Fibroblast of lung (primary cell): Measurements from ENCODE around the gene POLR1B. TPM values are rescaled to one million over a fixed set of nuclear protein-coding genes. Genes with fewer than 3 reads are reported as not detected.
"Not testable (repeated sequence)": the region's sequence is repeated elsewhere in the genome, so short reads cannot be mapped to it uniquely, and the experiment has no call there.

Experiments
- DNase-seq, 2 donors: peaks; one replicate each; pipeline versions ENCODE4 v3.0.0 to v3.0.0-alpha.2; 2010; ENCODE audit warnings: low read depth in 2 of 2
- H2AFZ ChIP-seq: 2 replicates; pipeline ENCODE4 v1.5.1; 2012; ENCODE audit warnings: low read length, control low read depth, inconsistent platforms
- H3K27ac ChIP-seq: 2 replicates; pipeline ENCODE4 v1.5.1; 2011; ENCODE audit warnings: low read length, control low read depth; ENCODE audit not compliant: insufficient read depth
- H3K27me3 ChIP-seq: 2 replicates; pipeline ENCODE4 v1.5.1; 2011; ENCODE audit warnings: mild to moderate bottlenecking, low read length; ENCODE audit not compliant: control insufficient read depth, insufficient read depth
- H3K36me3 ChIP-seq: 2 replicates; pipeline ENCODE4 v1.5.1; 2011; ENCODE audit warnings: low read length; ENCODE audit not compliant: control insufficient read depth, insufficient read depth
- H3K4me1 ChIP-seq: 2 replicates; pipeline ENCODE4 v1.5.1; 2011; ENCODE audit warnings: low read length; ENCODE audit not compliant: control insufficient read depth, insufficient read depth; ENCODE audit errors: extremely low read depth
- H3K4me2 ChIP-seq: 2 replicates; pipeline ENCODE4 v1.5.1; 2011; ENCODE audit warnings: low read length, control low read depth; ENCODE audit not compliant: insufficient read depth; ENCODE audit errors: extremely low read depth
- H3K4me3 ChIP-seq, 4 experiments: fragments of 200-600 bp in 1 of 4; sonication (generic) in 1 of 4; replicated peaks in 1 of 4; 2 replicates each; pipeline ENCODE4 v1.5.1; 2011 to 2016; ENCODE audit warnings: low read length in 4 of 4, low read depth in 3 of 4, mild to moderate bottlenecking in 3 of 4, control low read depth in 2 of 4, inconsistent platforms in 1 of 4, mixed read lengths in 1 of 4; ENCODE audit not compliant: insufficient read depth in 1 of 4; ENCODE audit errors: control extremely low read depth in 1 of 4
- H3K79me2 ChIP-seq: 2 replicates; pipeline ENCODE4 v1.5.1; 2012; ENCODE audit warnings: mild to moderate bottlenecking, low read length, inconsistent platforms; ENCODE audit not compliant: control insufficient read depth, insufficient read depth
- H3K9ac ChIP-seq: 2 replicates; pipeline ENCODE4 v1.5.1; 2011; ENCODE audit warnings: mild to moderate bottlenecking, low read length, control low read depth; ENCODE audit not compliant: insufficient read depth
- H3K9me3 ChIP-seq: 2 replicates; pipeline ENCODE4 v1.5.1; 2012; ENCODE audit warnings: low read depth, low read length; ENCODE audit not compliant: control insufficient read depth, insufficient read depth
- H4K20me1 ChIP-seq: 2 replicates; pipeline ENCODE4 v1.5.1; 2011; ENCODE audit warnings: low read length; ENCODE audit not compliant: control insufficient read depth, insufficient read depth; ENCODE audit errors: extremely low read depth
- CTCF ChIP-seq, 2 donors: IDR thresholded peaks in 1 of 2; conservative IDR thresholded peaks in 1 of 2; 1 replicate in 1 of 2; 2 replicates in 1 of 2; pipeline ENCODE4 v1.5.1; 2011 to 2012; ENCODE audit warnings: low read length in 2 of 2, control low read depth in 1 of 2, inconsistent platforms in 1 of 2, low read depth in 1 of 2, mild to moderate bottlenecking in 1 of 2
- EZH2 ChIP-seq: IDR thresholded peaks from 2 replicates; pipeline ENCODE4 v1.5.1; 2012; ENCODE audit warnings: low read length, control low read depth, mild to moderate bottlenecking; ENCODE audit errors: missing control alignments
- polyA plus RNA-seq, 2 donors: library from polyadenylated mRNA; depleted of rRNA in 1 of 2; stranded (reverse) in 1 of 2; unstranded in 1 of 2; fragments of >200 nt; gene quantifications; 2 replicates each; pipeline ENCODE4 v1.2.1, GENCODE V29; 2011 to 2012; ENCODE audit warnings: missing spikeins in 1 of 2
- total RNA-seq: library from RNA; depleted of rRNA; stranded (reverse); fragments of >200 nt; gene quantifications from 2 replicates; pipeline ENCODE4 v1.2.1, GENCODE V29; 2014

The POLR1B gene
- total and polyA plus RNA-seq, 2 donors (not counting 1 experiment from before 2014, with no cell fraction given): 12.2 to 15.5 TPM

- H3K9me3 ChIP-seq: no peaks in the 10 kb centered on the region
- peaks cover 18% of the 10 kb centered on the region for H3K36me3 ChIP-seq
- no peak overlapping the region for H3K27ac ChIP-seq
- H3K9ac ChIP-seq: no peak overlapping the region
- no peak overlapping the region for H3K4me3 ChIP-seq
- H3K4me2 ChIP-seq: no peak overlapping the region
- H4K20me1 ChIP-seq: no peaks in the 10 kb centered on the region
- no peaks in the 10 kb centered on the region for H3K79me2 ChIP-seq
- no peak for TF ChIP-seq CTCF (conservative IDR thresholded peaks at IDR 0.05 in 1 of 2, IDR thresholded peaks at IDR 0.05 in 1 of 2; ENCODE audit: low read depth in 1 of 2, low read length in 2 of 2)
- no peak for TF ChIP-seq EZH2
- H3K27me3 ChIP-seq: no peaks in the 10 kb centered on the region
- no peak for DNase-seq
- no peak overlapping the region for H2AFZ ChIP-seq
- no peaks in the 10 kb centered on the region for H3K4me1 ChIP-seq
These were observed 18.9 kb upstream of the POLR1B start for GRCh38 chr2:112523291-112523777.

DNA sequence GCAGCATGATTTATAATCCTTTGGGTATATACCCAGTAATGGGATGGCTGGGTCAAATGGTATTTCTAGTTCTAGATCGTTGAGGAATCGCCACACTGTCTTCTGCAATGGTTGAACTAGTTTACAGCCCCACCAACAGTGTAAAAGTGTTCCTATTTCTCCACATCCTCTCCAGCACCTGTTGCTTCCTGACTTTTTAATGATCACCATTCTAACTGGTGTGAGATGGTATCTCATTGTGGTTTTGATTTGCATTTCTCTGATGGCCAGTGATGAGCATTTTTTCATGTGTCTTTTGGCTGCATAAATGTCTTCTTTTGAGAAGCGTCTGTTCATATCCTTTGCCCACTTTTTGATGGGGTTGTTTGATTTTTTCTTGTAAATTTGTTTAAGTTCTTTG is 18.0 kb upstream of the POLR1B start:
- H3K36me3 ChIP-seq: peaks cover 25% of the 10 kb centered on the region
- not testable (repeated sequence) for DNase-seq, H2AFZ ChIP-seq, H3K4me2 ChIP-seq, H3K9ac ChIP-seq, H3K27ac ChIP-seq, H3K4me1 ChIP-seq, H3K79me2 ChIP-seq, H3K27me3 ChIP-seq, H3K9me3 ChIP-seq, H3K4me3 ChIP-seq, H4K20me1 ChIP-seq

DNA sequence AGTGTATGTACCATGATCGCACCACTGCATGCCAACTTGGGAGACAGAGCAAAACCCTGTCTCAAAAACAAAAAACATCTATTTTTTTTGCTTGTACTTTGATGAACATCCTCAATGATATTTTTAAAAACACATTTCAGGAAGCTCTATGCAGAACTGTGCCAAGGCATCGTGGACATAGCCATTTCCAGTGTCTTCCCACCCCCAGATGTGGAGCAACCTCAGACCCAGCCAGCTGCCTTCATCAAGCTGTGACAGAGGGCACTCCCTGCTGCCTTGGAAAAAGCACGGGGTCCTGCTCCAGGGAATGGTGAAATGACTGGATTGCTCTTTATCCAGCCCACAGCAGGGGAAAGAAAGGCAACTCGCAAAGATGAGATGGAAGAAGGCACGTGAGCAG is 13.7 kb upstream of the POLR1B start:
- Histone ChIP-seq H3K36me3 (peaks cover 13% of the 10 kb centered on the region), H3K4me2 (no peak overlapping the region), H3K4me1 (no peaks in the 10 kb centered on the region), H3K79me2 (no peaks in the 10 kb centered on the region), H3K4me3 (no peak overlapping the region), H2AFZ (no peak overlapping the region), H4K20me1 (no peaks in the 10 kb centered on the region), H3K9ac (no peak overlapping the region), H3K27ac (no peak overlapping the region), H3K27me3 (no peaks in the 10 kb centered on the region), H3K9me3 (no peaks in the 10 kb centered on the region)
- no peak for TF ChIP-seq CTCF (conservative IDR thresholded peaks at IDR 0.05 in 1 of 2, IDR thresholded peaks at IDR 0.05 in 1 of 2; ENCODE audit: low read depth in 1 of 2, low read length in 2 of 2)
- TF ChIP-seq EZH2: no peak
- no peak for DNase-seq
